Liver (tissue), 3 donors: ENCODE results near the gene ACTR1A.

Experiments
- EGR1 ChIP-seq, 2 donors: IDR thresholded peaks; 2 replicates each; pipeline ENCODE4 v1.6.1; 2016 to 2018; ENCODE audit warnings: antibody characterized with exemption in 2 of 2, low read depth in 2 of 2
- FOXA1 ChIP-seq: IDR thresholded peaks from 2 replicates; pipeline ENCODE4 v1.6.1; 2016; ENCODE audit warnings: antibody characterized with exemption
- RXRA ChIP-seq, 2 donors: IDR thresholded peaks; 2 replicates each; pipeline ENCODE4 v1.6.1; 2017 to 2018; ENCODE audit warnings: antibody characterized with exemption in 2 of 2, mild to moderate bottlenecking in 1 of 2
- SP1 ChIP-seq: IDR thresholded peaks from 2 replicates; pipeline ENCODE4 v1.6.1; 2018; ENCODE audit warnings: antibody characterized with exemption, mild to moderate bottlenecking
- TAF1 ChIP-seq: conservative IDR thresholded peaks from 2 replicates; pipeline ENCODE4 v1.6.1; 2016; ENCODE audit warnings: antibody characterized with exemption, mild to moderate bottlenecking
- TF ChIP-seq, protein P1 (sequence below): fragments of 150-350 bp; IDR thresholded peaks from 2 replicates; pipeline ENCODE4 v1.5.1; 2017; ENCODE audit warnings: improper control_type of control experiment, low read depth, low read length; ENCODE audit not compliant: missing input control
- TF ChIP-seq, protein P2 (sequence below): IDR thresholded peaks from 2 replicates; pipeline ENCODE4 v1.6.1; 2016; ENCODE audit warnings: antibody characterized with exemption
- donor health status: healthy.
- donor health status: healthy.

DNA sequence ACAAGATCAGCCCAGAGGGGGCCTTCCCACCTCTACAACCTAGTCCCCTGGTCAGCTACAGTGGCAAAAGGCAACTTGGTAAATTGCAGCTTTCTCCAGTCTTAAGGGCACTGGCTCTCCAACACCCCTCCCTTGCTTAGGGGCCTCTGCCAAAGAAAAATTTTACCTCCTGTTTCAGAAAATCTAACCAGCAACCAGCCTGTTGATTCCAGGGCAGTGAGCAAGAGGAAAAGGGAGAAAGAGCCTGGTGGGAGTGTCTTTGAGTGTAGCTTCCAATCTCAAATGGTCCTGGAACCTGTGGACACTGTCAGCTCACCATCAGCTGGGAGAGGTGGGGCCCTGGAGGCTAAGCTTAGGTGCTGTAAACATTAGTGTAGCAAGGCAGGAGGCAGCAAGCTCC lies 22.9 kb downstream of the ACTR1A start:
- no peak for TF ChIP-seq TAF1
- TF ChIP-seq SP1 = no peak
- TF ChIP-seq, protein P1, sequence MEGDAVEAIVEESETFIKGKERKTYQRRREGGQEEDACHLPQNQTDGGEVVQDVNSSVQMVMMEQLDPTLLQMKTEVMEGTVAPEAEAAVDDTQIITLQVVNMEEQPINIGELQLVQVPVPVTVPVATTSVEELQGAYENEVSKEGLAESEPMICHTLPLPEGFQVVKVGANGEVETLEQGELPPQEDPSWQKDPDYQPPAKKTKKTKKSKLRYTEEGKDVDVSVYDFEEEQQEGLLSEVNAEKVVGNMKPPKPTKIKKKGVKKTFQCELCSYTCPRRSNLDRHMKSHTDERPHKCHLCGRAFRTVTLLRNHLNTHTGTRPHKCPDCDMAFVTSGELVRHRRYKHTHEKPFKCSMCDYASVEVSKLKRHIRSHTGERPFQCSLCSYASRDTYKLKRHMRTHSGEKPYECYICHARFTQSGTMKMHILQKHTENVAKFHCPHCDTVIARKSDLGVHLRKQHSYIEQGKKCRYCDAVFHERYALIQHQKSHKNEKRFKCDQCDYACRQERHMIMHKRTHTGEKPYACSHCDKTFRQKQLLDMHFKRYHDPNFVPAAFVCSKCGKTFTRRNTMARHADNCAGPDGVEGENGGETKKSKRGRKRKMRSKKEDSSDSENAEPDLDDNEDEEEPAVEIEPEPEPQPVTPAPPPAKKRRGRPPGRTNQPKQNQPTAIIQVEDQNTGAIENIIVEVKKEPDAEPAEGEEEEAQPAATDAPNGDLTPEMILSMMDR = no peak
- TF ChIP-seq, protein P2, sequence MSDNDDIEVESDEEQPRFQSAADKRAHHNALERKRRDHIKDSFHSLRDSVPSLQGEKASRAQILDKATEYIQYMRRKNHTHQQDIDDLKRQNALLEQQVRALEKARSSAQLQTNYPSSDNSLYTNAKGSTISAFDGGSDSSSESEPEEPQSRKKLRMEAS = no peak
- TF ChIP-seq RXRA (IDR thresholded peaks at IDR 0.05) = no peak
- no peak for TF ChIP-seq EGR1 (IDR thresholded peaks at IDR 0.05; ENCODE audit: low read depth in 2 of 2)
- no peak for TF ChIP-seq FOXA1
